Mesendoderm (in vitro differentiated cells): ENCODE results near the gene IL6ST.
A peak's percentile ranks its signal among the peaks of the same experiment; 100 is the strongest.
"Not testable (repeated sequence)": the region's sequence is repeated elsewhere in the genome, so short reads cannot be mapped to it uniquely, and the experiment has no call there.

Experiments
- DNase-seq: peaks from one replicate; pipeline ENCODE4 v3.0.0; 2013
- H2AK5ac ChIP-seq: 2 replicates; pipeline ENCODE4 v1.6.1; 2013; ENCODE audit warnings: low read length, inconsistent platforms
- H2BK120ac ChIP-seq: 2 replicates; pipeline ENCODE4 v1.6.1; 2013; ENCODE audit warnings: low read depth, mild to moderate bottlenecking, low read length, moderate library complexity, mixed read lengths
- H2BK15ac ChIP-seq: replicated peaks from 2 replicates; pipeline ENCODE4 v1.6.1; 2013; ENCODE audit warnings: low read depth, mild to moderate bottlenecking, moderate library complexity
- H2BK5ac ChIP-seq: 2 replicates; pipeline ENCODE4 v1.6.1; 2013; ENCODE audit warnings: low read length, inconsistent platforms
- H3K18ac ChIP-seq: 2 replicates; pipeline ENCODE4 v1.6.1; 2013; ENCODE audit warnings: mild to moderate bottlenecking, low read length, mixed read lengths
- H3K23ac ChIP-seq: one replicate; pipeline ENCODE4 v1.6.1; 2013; ENCODE audit warnings: low read length
- H3K27ac ChIP-seq: 2 replicates; pipeline ENCODE4 v1.5.1; 2013; ENCODE audit warnings: low read depth, mild to moderate bottlenecking, inconsistent platforms, low read length, moderate library complexity
- H3K27me3 ChIP-seq: 2 replicates; pipeline ENCODE4 v1.6.1; 2013; ENCODE audit warnings: low read length, control low read depth, mild to moderate bottlenecking, inconsistent platforms; ENCODE audit not compliant: insufficient read depth, poor library complexity
- H3K36me3 ChIP-seq: 2 replicates; pipeline ENCODE4 v1.6.1; 2013; ENCODE audit warnings: low read length, inconsistent platforms; ENCODE audit not compliant: control insufficient read depth, insufficient read depth
- H3K4ac ChIP-seq: one replicate; pipeline ENCODE4 v1.6.1; 2013; ENCODE audit warnings: low read depth, mild to moderate bottlenecking, low read length, moderate library complexity
- H3K4me1 ChIP-seq: 2 replicates; pipeline ENCODE4 v1.6.1; 2013; ENCODE audit warnings: low read depth, low read length, inconsistent platforms; ENCODE audit not compliant: control insufficient read depth
- H3K4me2 ChIP-seq: 2 replicates; pipeline ENCODE4 v1.6.1; 2013; ENCODE audit warnings: low read length
- H3K4me3 ChIP-seq: 2 replicates; pipeline ENCODE4 v1.5.1; 2013; ENCODE audit warnings: mild to moderate bottlenecking, low read length
- H3K56ac ChIP-seq: one replicate; pipeline ENCODE4 v1.6.1; 2013; ENCODE audit warnings: low read length
- H3K79me1 ChIP-seq: 2 replicates; pipeline ENCODE4 v1.6.1; 2013; ENCODE audit warnings: low read length, inconsistent platforms
- H3K79me2 ChIP-seq: 2 replicates; pipeline ENCODE4 v1.6.1; 2013; ENCODE audit warnings: mild to moderate bottlenecking, low read length; ENCODE audit not compliant: control insufficient read depth, insufficient read depth
- H3K9ac ChIP-seq: 2 replicates; pipeline ENCODE4 v1.6.1; 2013; ENCODE audit warnings: low read length, inconsistent platforms
- H4K5ac ChIP-seq: one replicate; pipeline ENCODE4 v1.6.1; 2013; ENCODE audit warnings: low read length
- H4K8ac ChIP-seq: one replicate; pipeline ENCODE4 v1.6.1; 2013; ENCODE audit warnings: low read depth, mild to moderate bottlenecking, control low read depth, low read length, moderate library complexity
- WGBS: extraction: QIAGEN DNeasy Blood & Tissue Kit; methylation state at CpG from one replicate; pipeline ENCODE4 v1.1.7; 2013; ENCODE audit warnings: low lambda C conversion rate, missing lambda C conversion rate; ENCODE audit not compliant: insufficient coverage; ENCODE audit errors: extremely low coverage; 5-methylcytosine and 5-hydroxymethylcytosine counted together

The IL6ST gene

GRCh38 chr5:55994998-55995914, 493 bp upstream of the IL6ST start:
- Histone ChIP-seq H3K4me2 (peak overlapping the region; percentile 11), H3K9ac (peak overlapping the region; percentile 93), H3K56ac (peak overlapping the region; percentile 94), H2AK5ac (no peak overlapping the region), H2BK120ac (peak overlapping the region; percentile 47), H3K27ac (peak overlapping the region; percentile 93), H2BK5ac (peak overlapping the region; percentile 20), H3K18ac (peak overlapping the region; percentile 78), H3K79me1 (peaks cover 2% of the 10 kb centered on the region), H4K8ac (peak overlapping the region; percentile 30), H3K23ac (peak overlapping the region; percentile 25), H3K4me1 (no peaks in the 10 kb centered on the region), H3K4ac (peak overlapping the region; percentile 81), H3K36me3 (no peaks in the 10 kb centered on the region), H3K79me2 (peaks cover 13% of the 10 kb centered on the region), H2BK15ac (no peak overlapping the region), H4K5ac (no peak overlapping the region), H3K4me3 (peak overlapping the region; percentile 65), H3K27me3 (no peaks in the 10 kb centered on the region)
- no CpG with 5 or more reads among the region's 70 CpGs for WGBS
- peak; percentile 98 for DNase-seq

GRCh38 chr5:55993731-55994494, 850 bp downstream of the IL6ST start:
- Histone ChIP-seq H2BK15ac (no peak overlapping the region), H3K4me1 (no peaks in the 10 kb centered on the region), H3K4me2 (peak overlapping the region; percentile 72), H3K4me3 (peak overlapping the region; percentile 92), H3K56ac (peak overlapping the region; percentile 97), H3K27me3 (no peaks in the 10 kb centered on the region), H3K4ac (no peak overlapping the region), H3K27ac (peak overlapping the region; percentile 93), H3K79me1 (peaks cover 2% of the 10 kb centered on the region), H3K9ac (peak overlapping the region; percentile 88), H2AK5ac (no peak overlapping the region), H4K5ac (no peak overlapping the region), H3K18ac (peak overlapping the region; percentile 72), H3K23ac (no peak overlapping the region), H2BK120ac (no peak overlapping the region), H2BK5ac (peak overlapping the region; percentile 37), H3K36me3 (no peaks in the 10 kb centered on the region), H3K79me2 (peaks cover 17% of the 10 kb centered on the region), H4K8ac (no peak overlapping the region)
- no peak for DNase-seq
- WGBS: no CpG with 5 or more reads among the region's 14 CpGs

- no peaks in the 10 kb centered on the region for H3K4me1 ChIP-seq
- no CpG with 5 or more reads among the region's 5 CpGs for WGBS
Measured at GRCh38 chr5:55993013-55993412, 1.8 kb downstream of the IL6ST start.

GRCh38 chr5:55991768-55992486, 2.8 kb downstream of the IL6ST start:
- peaks cover 21% of the 10 kb centered on the region for H3K79me2 ChIP-seq
- no CpG with 5 or more reads among the region's 5 CpGs for WGBS
- DNase-seq: no peak
- H3K4me2 ChIP-seq: no peak overlapping the region
- no peaks in the 10 kb centered on the region for H3K4me1 ChIP-seq
- H2BK5ac ChIP-seq: no peak overlapping the region
- H3K79me1 ChIP-seq: peaks cover 3% of the 10 kb centered on the region
- no peak overlapping the region for H3K18ac ChIP-seq
- H3K23ac ChIP-seq: no peak overlapping the region
- no peak overlapping the region for H4K5ac ChIP-seq
- no peak overlapping the region for H2BK120ac ChIP-seq
- H4K8ac ChIP-seq: no peak overlapping the region
- H3K27me3 ChIP-seq: no peaks in the 10 kb centered on the region
- H3K56ac ChIP-seq: no peak overlapping the region
- H3K4me3 ChIP-seq: no peak overlapping the region
- H3K4ac ChIP-seq: no peak overlapping the region
- no peak overlapping the region for H2BK15ac ChIP-seq
- peak overlapping the region; percentile 5 for H3K9ac ChIP-seq
- H2AK5ac ChIP-seq: no peak overlapping the region
- H3K27ac ChIP-seq: no peak overlapping the region
- H3K36me3 ChIP-seq: no peaks in the 10 kb centered on the region

More at GRCh38 chr5:55993013-55993412, 1.8 kb downstream of the IL6ST start:
- Histone ChIP-seq H3K79me1 (peaks cover 2% of the 10 kb centered on the region), H3K4me2 (no peak overlapping the region), H3K36me3 (no peaks in the 10 kb centered on the region), H3K9ac (peak overlapping the region; percentile 47), H4K8ac (no peak overlapping the region), H2BK15ac (no peak overlapping the region), H3K56ac (peak overlapping the region; percentile 29), H3K27me3 (no peaks in the 10 kb centered on the region), H2AK5ac (no peak overlapping the region), H3K27ac (no peak overlapping the region), H2BK120ac (no peak overlapping the region), H4K5ac (no peak overlapping the region), H3K18ac (no peak overlapping the region), H3K23ac (no peak overlapping the region), H3K4me3 (no peak overlapping the region), H2BK5ac (no peak overlapping the region), H3K79me2 (peaks cover 20% of the 10 kb centered on the region), H3K4ac (no peak overlapping the region)
- no peak for DNase-seq

- not testable (repeated sequence) for H2BK5ac ChIP-seq, H3K56ac ChIP-seq, H3K9ac ChIP-seq, H2BK120ac ChIP-seq, H3K4me1 ChIP-seq, H3K79me1 ChIP-seq, H3K4me3 ChIP-seq, H3K27ac ChIP-seq, H4K8ac ChIP-seq, H3K4me2 ChIP-seq, H4K5ac ChIP-seq, H3K36me3 ChIP-seq, DNase-seq, H3K27me3 ChIP-seq, H3K23ac ChIP-seq, H3K4ac ChIP-seq, H3K18ac ChIP-seq, H2AK5ac ChIP-seq, H2BK15ac ChIP-seq
- no CpG with 5 or more reads among the region's 4 CpGs for WGBS
- H3K79me2 ChIP-seq: peaks cover 23% of the 10 kb centered on the region
Measured at GRCh38 chr5:55990895-55991294, 3.9 kb downstream of the IL6ST start.
